Stomach (tissue), 9 donors: ENCODE measurements around the gene SULT6B1. TPM values are rescaled to one million over a fixed set of nuclear protein-coding genes. Genes with fewer than 3 reads are reported as not detected.

Source experiments
- DNase-seq, 2 donors: peaks; one replicate each; pipeline versions ENCODE4 v3.0.0 to v3.0.0-alpha.2; 2013 to 2019
- H3K27ac ChIP-seq, 5 donors: fragments of 200-600 bp in 4 of 5; sonication (generic) in 4 of 5; one replicate each; pipeline ENCODE4 v1.5.1; 2013 to 2019; ENCODE audit warnings: mild to moderate bottlenecking in 1 of 5, moderate library complexity in 1 of 5
- H3K27me3 ChIP-seq, 3 donors: fragments of 200-600 bp; sonication (generic); one replicate each; pipeline ENCODE4 v1.5.1; 2017 to 2019; ENCODE audit warnings: mixed run types in 1 of 3
- H3K36me3 ChIP-seq, 4 donors: fragments of 200-600 bp; sonication (generic); 1 replicate in 3 of 4; 2 replicates in 1 of 4; pipeline ENCODE4 v1.5.1; 2016 to 2019
- H3K4me1 ChIP-seq, 4 donors: fragments of 200-600 bp; sonication (generic); one replicate each; pipeline ENCODE4 v1.5.1; 2016 to 2019
- H3K4me3 ChIP-seq, 4 donors: fragments of 200-600 bp; sonication (generic) in 3 of 4; one replicate each; pipeline ENCODE4 v1.5.1; 2016 to 2019; ENCODE audit warnings: mild to moderate bottlenecking in 1 of 4
- H3K9me3 ChIP-seq, 4 donors: fragments of 200-600 bp; sonication (generic); one replicate each; pipeline ENCODE4 v1.5.1; 2016 to 2019
- EP300 ChIP-seq: sonication (generic); formaldehyde crosslinking; IDR thresholded peaks from one replicate; pipeline ENCODE4 v1.6.1; 2017; ENCODE audit warnings: antibody characterized with exemption
- POLR2A ChIP-seq, 4 donors: fragments of 450-650 bp; IDR thresholded peaks; one replicate each; pipeline ENCODE4 v1.6.1; 2016; ENCODE audit warnings: antibody characterized with exemption in 4 of 4, control low read depth in 2 of 4, mild to moderate bottlenecking in 1 of 4, moderate library complexity in 1 of 4
- POLR2AphosphoS5 ChIP-seq, 3 donors: sonication (generic); formaldehyde crosslinking; IDR thresholded peaks; one replicate each; pipeline ENCODE4 v1.6.1; 2016; ENCODE audit warnings: antibody characterized with exemption in 3 of 3
- WGBS, 5 donors: extraction: QIAGEN DNeasy Blood & Tissue Kit in 3 of 5; methylation state at CpG; one replicate each; pipeline versions ENCODE4 v1.1.5 to v1.1.7; 2013 to 2018; 5-methylcytosine and 5-hydroxymethylcytosine counted together
- intact Hi-C: fragments of 100-400 bp; cut with DNase I; formaldehyde crosslinking; loops from one replicate; pipeline ENCODE4 v1.15.1; 2023; ENCODE audit warnings: low total_unique reads
- polyA plus RNA-seq, 3 donors: library from polyadenylated mRNA; stranded (reverse); fragments of 200-250 nt; gene quantifications; one replicate each; pipeline ENCODE4 v1.2.3, GENCODE V29; 2013
- total RNA-seq, 5 donors: library from RNA; depleted of rRNA; stranded (reverse); fragments of >200 nt; gene quantifications; one replicate each; pipeline versions ENCODE4 v1.1.0 to v1.2.3, GENCODE V29; 2014 to 2016
- TF ChIP-seq, protein P1 (sequence below), 7 experiments: fragments of 450-650 bp in 4 of 7; fragments of 200-600 bp in 3 of 7; sonication (generic) in 3 of 7; IDR thresholded peaks; one replicate each; pipeline ENCODE4 v1.5.1; 2016 to 2019; ENCODE audit warnings: antibody characterized with exemption in 7 of 7, control low read depth in 2 of 7, mild to moderate bottlenecking in 1 of 7
- donor health status: healthy with polysubstance abuse.
- donor health status: Bipolar disorder and iron deficiency.
- donor health status: healthy.

Gene SULT6B1
- total and polyA plus RNA-seq, 8 donors, result not detected

DNA sequence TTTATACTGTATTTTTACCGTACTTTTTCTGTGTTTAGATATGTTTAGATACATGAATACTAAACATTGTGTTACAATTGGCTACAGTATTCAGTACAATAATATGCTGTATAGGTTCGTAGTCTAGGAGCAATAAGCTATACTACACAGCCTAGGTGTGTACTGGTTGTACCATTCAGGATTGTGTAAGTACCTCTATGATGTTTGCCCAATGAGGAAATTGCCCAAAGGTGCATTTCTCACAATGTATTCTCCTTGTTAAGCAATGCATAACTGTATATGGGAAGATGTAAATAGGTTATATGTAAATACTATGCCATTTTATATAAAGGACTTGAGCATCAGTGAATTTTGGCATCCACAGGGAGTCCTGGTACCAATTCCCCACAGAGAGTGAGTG, 42.4 kb downstream of the SULT6B1 start:
- Histone ChIP-seq H3K27ac (no peak overlapping the region), H3K9me3 (no peaks in the 10 kb centered on the region), H3K27me3 (no peaks in the 10 kb centered on the region), H3K4me3 (no peak overlapping the region), H3K36me3 (peaks cover 33 to 81% (median 75%) of the 10 kb centered on the region in 4 donors), H3K4me1 (peaks cover 0 to 17% (median 8%) of the 10 kb centered on the region in 4 donors)
- DNase-seq, result no peak
- intact Hi-C loops, result no loop called here
- TF ChIP-seq POLR2AphosphoS5 (IDR thresholded peaks at IDR 0.05), result no peak
- TF ChIP-seq, protein P1, sequence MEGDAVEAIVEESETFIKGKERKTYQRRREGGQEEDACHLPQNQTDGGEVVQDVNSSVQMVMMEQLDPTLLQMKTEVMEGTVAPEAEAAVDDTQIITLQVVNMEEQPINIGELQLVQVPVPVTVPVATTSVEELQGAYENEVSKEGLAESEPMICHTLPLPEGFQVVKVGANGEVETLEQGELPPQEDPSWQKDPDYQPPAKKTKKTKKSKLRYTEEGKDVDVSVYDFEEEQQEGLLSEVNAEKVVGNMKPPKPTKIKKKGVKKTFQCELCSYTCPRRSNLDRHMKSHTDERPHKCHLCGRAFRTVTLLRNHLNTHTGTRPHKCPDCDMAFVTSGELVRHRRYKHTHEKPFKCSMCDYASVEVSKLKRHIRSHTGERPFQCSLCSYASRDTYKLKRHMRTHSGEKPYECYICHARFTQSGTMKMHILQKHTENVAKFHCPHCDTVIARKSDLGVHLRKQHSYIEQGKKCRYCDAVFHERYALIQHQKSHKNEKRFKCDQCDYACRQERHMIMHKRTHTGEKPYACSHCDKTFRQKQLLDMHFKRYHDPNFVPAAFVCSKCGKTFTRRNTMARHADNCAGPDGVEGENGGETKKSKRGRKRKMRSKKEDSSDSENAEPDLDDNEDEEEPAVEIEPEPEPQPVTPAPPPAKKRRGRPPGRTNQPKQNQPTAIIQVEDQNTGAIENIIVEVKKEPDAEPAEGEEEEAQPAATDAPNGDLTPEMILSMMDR (IDR thresholded peaks at IDR 0.05), result no peak
- no peak for TF ChIP-seq POLR2A (IDR thresholded peaks at IDR 0.05)
- TF ChIP-seq EP300, result no peak
- 93 to 99% (median 97%) methylated on average over 2 of the region's 2 CpGs for whole genome bisulfite sequencing, 5 donors

DNA sequence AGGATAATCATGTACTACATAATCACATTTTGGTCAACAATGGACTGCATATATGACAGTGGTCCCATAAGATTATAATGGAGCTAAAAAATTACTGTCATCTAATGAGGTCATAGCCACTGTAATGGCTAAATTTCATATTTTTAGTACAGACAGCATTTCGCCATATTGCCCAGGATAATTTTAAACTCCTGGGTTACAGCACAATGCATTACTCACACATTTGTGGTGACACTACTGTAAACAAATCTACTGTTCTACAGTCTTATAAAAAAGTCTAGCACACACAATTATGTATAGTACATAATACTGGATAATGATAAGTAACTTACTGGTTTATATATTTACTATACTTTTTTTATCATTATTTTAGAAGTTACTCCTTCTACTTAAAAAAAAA, 44.5 kb downstream of the SULT6B1 start:
- H3K4me3 ChIP-seq, result no peak overlapping the region
- no peak overlapping the region for H3K27ac ChIP-seq
- no peak for DNase-seq
- H3K27me3 ChIP-seq, result no peaks in the 10 kb centered on the region
- 83 to 98% (median 95%) methylated on average over 1 of the region's 1 CpG for WGBS, 5 donors
- peaks cover 50 to 100% (median 96%) of the 10 kb centered on the region in 4 donors for H3K36me3 ChIP-seq
- intact Hi-C loops, result no loop called here
- H3K9me3 ChIP-seq, result no peaks in the 10 kb centered on the region
- TF ChIP-seq POLR2AphosphoS5 (IDR thresholded peaks at IDR 0.05) (no peak), POLR2A (IDR thresholded peaks at IDR 0.05) (no peak), EP300 (no peak)
- TF ChIP-seq, protein P1 (IDR thresholded peaks at IDR 0.05), result no peak
- no peaks in the 10 kb centered on the region for H3K4me1 ChIP-seq

DNA sequence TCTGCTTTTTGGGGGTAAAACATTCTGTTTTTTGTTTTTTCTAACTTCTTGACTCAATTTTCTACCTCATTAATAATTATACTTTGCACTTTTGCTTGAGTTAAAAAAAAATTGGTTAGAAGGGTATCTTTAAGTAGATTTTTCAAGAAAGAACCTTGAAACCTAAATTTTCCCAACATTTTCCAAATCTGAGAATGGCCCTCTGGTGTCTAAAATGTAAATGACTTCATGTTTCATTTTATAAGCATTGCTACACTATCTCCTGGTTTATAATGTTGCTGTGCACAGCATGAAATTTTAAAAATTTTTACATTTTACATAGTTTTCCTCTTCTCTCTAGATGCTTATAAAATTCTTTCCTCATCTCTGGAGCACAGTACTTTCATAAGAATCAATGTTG, 45.9 kb downstream of the SULT6B1 start:
- Histone ChIP-seq H3K27ac (no peak overlapping the region), H3K4me3 (no peak overlapping the region), H3K9me3 (no peaks in the 10 kb centered on the region), H3K36me3 (peaks cover 56 to 100% (median 99%) of the 10 kb centered on the region in 4 donors), H3K27me3 (no peaks in the 10 kb centered on the region), H3K4me1 (no peaks in the 10 kb centered on the region)
- no peak for TF ChIP-seq POLR2AphosphoS5 (IDR thresholded peaks at IDR 0.05)
- TF ChIP-seq, protein P1 (IDR thresholded peaks at IDR 0.05), result no peak
- no peak for TF ChIP-seq POLR2A (IDR thresholded peaks at IDR 0.05)
- no peak for TF ChIP-seq EP300
- DNase-seq, result no peak
- intact Hi-C loops, result no loop called here

DNA sequence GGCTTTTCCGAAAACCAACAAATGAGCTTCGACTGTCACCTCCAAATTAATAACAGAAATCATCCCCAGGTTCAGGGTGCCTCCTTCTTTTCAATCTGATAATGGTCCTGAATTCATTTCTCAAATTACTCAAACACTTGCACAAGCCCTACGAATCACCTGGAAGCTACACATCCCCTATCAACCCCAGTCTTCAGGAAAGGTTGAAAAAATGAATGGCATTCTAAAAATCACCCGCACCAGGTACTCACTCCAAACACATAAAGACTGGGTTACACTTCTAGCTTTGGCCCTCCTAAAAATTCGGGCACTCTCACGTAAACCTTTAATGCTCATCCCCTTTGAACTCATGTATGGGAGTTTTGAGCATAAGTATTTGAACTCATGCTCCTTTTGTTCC, 55.6 kb downstream of the SULT6B1 start:
- Histone ChIP-seq H3K9me3 (no peaks in the 10 kb centered on the region), H3K4me3 (no peak overlapping the region), H3K27ac (no peak overlapping the region), H3K27me3 (no peaks in the 10 kb centered on the region), H3K36me3 (peaks cover 54 to 100% (median 100%) of the 10 kb centered on the region in 4 donors), H3K4me1 (no peaks in the 10 kb centered on the region)
- intact Hi-C loops, result no loop called here
- 95 to 98% (median 97%) methylated on average over 6 of the region's 6 CpGs for WGBS, 5 donors
- DNase-seq, result no peak
- TF ChIP-seq EP300 (no peak), POLR2A (IDR thresholded peaks at IDR 0.05) (no peak), POLR2AphosphoS5 (IDR thresholded peaks at IDR 0.05) (no peak)
- TF ChIP-seq, protein P1 (IDR thresholded peaks at IDR 0.05), result no peak
